PFSK-1 (cell line): ENCODE measurements around the gene RABEP2. TPM values are rescaled to one million over a fixed set of nuclear protein-coding genes. Genes with fewer than 3 reads are reported as not detected.
A peak's percentile ranks its signal among the peaks of the same experiment; 100 is the strongest.

Experiments
- FOXP2 ChIP-seq: optimal IDR thresholded peaks from 2 replicates; pipeline ENCODE3; 2011; ENCODE audit warnings: borderline replicate concordance, control low read depth, inconsistent platforms; ENCODE audit not compliant: insufficient read depth; ENCODE audit errors: extremely low read length, extremely low read depth
- POLR2AphosphoS5 ChIP-seq: IDR thresholded peaks from 2 replicates; pipeline ENCODE4 v1.6.1; 2012; ENCODE audit warnings: low read depth, mild to moderate bottlenecking, control low read depth, low read length, moderate library complexity
- SIN3A ChIP-seq: IDR thresholded peaks from 2 replicates; pipeline ENCODE4 v1.6.1; 2012; ENCODE audit warnings: mild to moderate bottlenecking, low read length, moderate library complexity, borderline replicate concordance; ENCODE audit not compliant: insufficient read depth
- TAF1 ChIP-seq: IDR thresholded peaks from 2 replicates; pipeline ENCODE4 v1.6.1; 2012; ENCODE audit warnings: low read length, control low read depth, borderline replicate concordance; ENCODE audit not compliant: insufficient read depth
- polyA plus RNA-seq: library from polyadenylated mRNA; unstranded; fragments of >200 nt; gene quantifications from one replicate; pipeline ENCODE4 v1.2.1, GENCODE V29; 2012; ENCODE audit warnings: low read depth, missing spikeins; ENCODE audit not compliant: insufficient read length
- TF ChIP-seq, protein P1 (sequence below), 2 experiments: IDR thresholded peaks; 2 replicates each; pipeline versions ENCODE4 v1.6.1 to v1.8.0; 2011 to 2012; ENCODE audit warnings: low read depth in 2 of 2, low read length in 2 of 2, control low read depth in 1 of 2, inconsistent platforms in 1 of 2, mild to moderate bottlenecking in 1 of 2, moderate library complexity in 1 of 2; ENCODE audit not compliant: insufficient read depth in 1 of 2

Gene RABEP2, protein sequence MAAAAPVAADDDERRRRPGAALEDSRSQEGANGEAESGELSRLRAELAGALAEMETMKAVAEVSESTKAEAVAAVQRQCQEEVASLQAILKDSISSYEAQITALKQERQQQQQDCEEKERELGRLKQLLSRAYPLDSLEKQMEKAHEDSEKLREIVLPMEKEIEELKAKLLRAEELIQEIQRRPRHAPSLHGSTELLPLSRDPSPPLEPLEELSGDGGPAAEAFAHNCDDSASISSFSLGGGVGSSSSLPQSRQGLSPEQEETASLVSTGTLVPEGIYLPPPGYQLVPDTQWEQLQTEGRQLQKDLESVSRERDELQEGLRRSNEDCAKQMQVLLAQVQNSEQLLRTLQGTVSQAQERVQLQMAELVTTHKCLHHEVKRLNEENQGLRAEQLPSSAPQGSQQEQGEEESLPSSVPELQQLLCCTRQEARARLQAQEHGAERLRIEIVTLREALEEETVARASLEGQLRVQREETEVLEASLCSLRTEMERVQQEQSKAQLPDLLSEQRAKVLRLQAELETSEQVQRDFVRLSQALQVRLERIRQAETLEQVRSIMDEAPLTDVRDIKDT
- polyA plus RNA-seq, result 13.2 TPM

GRCh38 chr16:28924762-28925385 lies at the start of gene RABEP2:
TSS of gene RABEP2 (minus strand) at chr16:28925238. CDS start at chr16:28925163, 75 bp downstream.
- TF ChIP-seq FOXP2, result peak; percentile 10
- peak; percentile 12; the same call in 1 of the 2 replicates for TF ChIP-seq POLR2AphosphoS5
- TF ChIP-seq SIN3A, result no peak

DNA sequence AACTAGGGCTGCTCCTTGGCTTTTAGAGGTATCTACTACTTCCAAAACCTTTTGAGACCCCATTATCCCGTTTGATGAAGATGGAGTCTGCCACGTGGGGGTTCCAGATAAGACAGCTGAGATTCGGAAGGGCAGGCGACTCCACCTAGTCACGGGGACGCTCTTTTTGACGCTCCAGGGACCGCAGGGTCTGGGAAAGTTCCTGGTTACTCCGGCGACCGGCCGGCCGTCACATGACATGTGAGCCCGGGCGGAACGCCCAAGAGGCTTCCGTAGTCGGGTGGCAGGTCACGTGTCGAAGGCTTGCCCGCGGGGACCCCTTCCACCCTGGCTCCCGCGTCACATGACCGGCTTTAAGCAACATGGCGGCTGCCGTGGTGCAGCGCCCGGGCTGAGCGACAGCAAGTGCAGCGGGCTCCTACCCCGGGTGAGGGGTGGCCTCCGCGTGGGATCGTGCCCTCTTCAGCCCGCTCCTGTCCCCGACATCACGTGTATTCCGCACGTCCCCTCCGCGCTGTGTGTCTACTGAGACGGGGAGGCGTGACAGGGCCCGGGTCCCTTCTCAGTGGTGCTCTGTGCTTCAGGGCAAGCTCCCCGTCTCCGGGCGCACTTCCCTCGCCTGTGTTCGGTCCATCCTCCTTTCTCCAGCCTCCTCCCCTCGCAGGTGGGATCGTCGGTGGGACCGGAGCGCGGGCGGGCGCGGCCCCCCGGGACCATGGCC lies 49.6 kb upstream of the RABEP2 start, which contains the start of gene SPNS1:
SPNS1 (plus strand) TSS at position 342 of the 721 bp plus-strand sequence; CDS start at position 716, 374 bp downstream.
- peak; percentile 96 for TF ChIP-seq SIN3A
- TF ChIP-seq POLR2AphosphoS5, result peak; percentile 81
- peak; percentile 88 for TF ChIP-seq TAF1
- TF ChIP-seq FOXP2, result peak; percentile 69
- TF ChIP-seq, protein P1, sequence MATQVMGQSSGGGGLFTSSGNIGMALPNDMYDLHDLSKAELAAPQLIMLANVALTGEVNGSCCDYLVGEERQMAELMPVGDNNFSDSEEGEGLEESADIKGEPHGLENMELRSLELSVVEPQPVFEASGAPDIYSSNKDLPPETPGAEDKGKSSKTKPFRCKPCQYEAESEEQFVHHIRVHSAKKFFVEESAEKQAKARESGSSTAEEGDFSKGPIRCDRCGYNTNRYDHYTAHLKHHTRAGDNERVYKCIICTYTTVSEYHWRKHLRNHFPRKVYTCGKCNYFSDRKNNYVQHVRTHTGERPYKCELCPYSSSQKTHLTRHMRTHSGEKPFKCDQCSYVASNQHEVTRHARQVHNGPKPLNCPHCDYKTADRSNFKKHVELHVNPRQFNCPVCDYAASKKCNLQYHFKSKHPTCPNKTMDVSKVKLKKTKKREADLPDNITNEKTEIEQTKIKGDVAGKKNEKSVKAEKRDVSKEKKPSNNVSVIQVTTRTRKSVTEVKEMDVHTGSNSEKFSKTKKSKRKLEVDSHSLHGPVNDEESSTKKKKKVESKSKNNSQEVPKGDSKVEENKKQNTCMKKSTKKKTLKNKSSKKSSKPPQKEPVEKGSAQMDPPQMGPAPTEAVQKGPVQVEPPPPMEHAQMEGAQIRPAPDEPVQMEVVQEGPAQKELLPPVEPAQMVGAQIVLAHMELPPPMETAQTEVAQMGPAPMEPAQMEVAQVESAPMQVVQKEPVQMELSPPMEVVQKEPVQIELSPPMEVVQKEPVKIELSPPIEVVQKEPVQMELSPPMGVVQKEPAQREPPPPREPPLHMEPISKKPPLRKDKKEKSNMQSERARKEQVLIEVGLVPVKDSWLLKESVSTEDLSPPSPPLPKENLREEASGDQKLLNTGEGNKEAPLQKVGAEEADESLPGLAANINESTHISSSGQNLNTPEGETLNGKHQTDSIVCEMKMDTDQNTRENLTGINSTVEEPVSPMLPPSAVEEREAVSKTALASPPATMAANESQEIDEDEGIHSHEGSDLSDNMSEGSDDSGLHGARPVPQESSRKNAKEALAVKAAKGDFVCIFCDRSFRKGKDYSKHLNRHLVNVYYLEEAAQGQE (IDR thresholded peaks at IDR 0.05; ENCODE audit: insufficient read depth in 1 of 2, low read depth in 2 of 2, low read length in 2 of 2), result peak; percentile 19 to 69; a peak in 1 of 4 replicates

GRCh38 chr16:28974007-28974436 lies 49.0 kb upstream of the RABEP2 start:
- TF ChIP-seq, protein P1 (IDR thresholded peaks at IDR 0.05; ENCODE audit: insufficient read depth in 1 of 2, low read depth in 2 of 2, low read length in 2 of 2), result no peak
- TF ChIP-seq FOXP2, result no peak
- no peak for TF ChIP-seq SIN3A
- no peak for TF ChIP-seq TAF1
- no peak for TF ChIP-seq POLR2AphosphoS5

- TF ChIP-seq TAF1 (no peak), FOXP2 (no peak), POLR2AphosphoS5 (no peak), SIN3A (no peak)
- TF ChIP-seq, protein P1 (IDR thresholded peaks at IDR 0.05; ENCODE audit: insufficient read depth in 1 of 2, low read depth in 2 of 2, low read length in 2 of 2), result no peak
Measured at GRCh38 chr16:28967156-28967555, 42.1 kb upstream of the RABEP2 start.

- TF ChIP-seq, protein P1 (IDR thresholded peaks at IDR 0.05; ENCODE audit: insufficient read depth in 1 of 2, low read depth in 2 of 2, low read length in 2 of 2), result no peak
- TF ChIP-seq TAF1, result no peak
- TF ChIP-seq POLR2AphosphoS5, result no peak
- TF ChIP-seq FOXP2, result no peak
- no peak for TF ChIP-seq SIN3A
Measured at GRCh38 chr16:28964496-28964895, 39.5 kb upstream of the RABEP2 start.
